ENCODE measurements around the gene ACP3. TPM values are rescaled to one million over a fixed set of nuclear protein-coding genes. Genes with fewer than 3 reads are reported as not detected.
A peak's percentile ranks its signal among the peaks of the same experiment; 100 is the strongest.

Gene ACP3
- total and polyA plus RNA-seq, 2 donors (not counting 1 experiment from before 2014, with no cell fraction given): 3.5 to 25.3 TPM

- DNase-seq (ENCODE audit: low read depth in 2 of 2): no peak
- Histone ChIP-seq H4K20me1 (ENCODE audit: control insufficient read depth, extremely low read depth, insufficient read depth, low read length) (no peaks in the 10 kb centered on the region), H3K79me2 (ENCODE audit: control insufficient read depth, insufficient read depth, low read length) (no peaks in the 10 kb centered on the region), H3K4me1 (ENCODE audit: control insufficient read depth, extremely low read depth, insufficient read depth, low read length) (peaks cover 2% of the 10 kb centered on the region), H3K36me3 (ENCODE audit: control insufficient read depth, insufficient read depth, low read length) (no peaks in the 10 kb centered on the region), H3K9me3 (ENCODE audit: control insufficient read depth, insufficient read depth, low read depth, low read length) (no peaks in the 10 kb centered on the region), H3K9ac (ENCODE audit: insufficient read depth, low read length) (no peak overlapping the region), H3K27me3 (ENCODE audit: control insufficient read depth, insufficient read depth, low read length) (no peaks in the 10 kb centered on the region), H3K4me3 (replicated peaks in 1 of 4; ENCODE audit: control extremely low read depth in 1 of 4, insufficient read depth in 1 of 4, low read depth in 3 of 4, low read length in 4 of 4) (no peak overlapping the region), H3K4me2 (ENCODE audit: extremely low read depth, insufficient read depth, low read length) (no peak overlapping the region), H3K27ac (ENCODE audit: insufficient read depth, low read length) (no peak overlapping the region), H2AFZ (ENCODE audit: low read length) (no peak overlapping the region)
- TF ChIP-seq CTCF (conservative IDR thresholded peaks at IDR 0.05 in 1 of 2, IDR thresholded peaks at IDR 0.05 in 1 of 2; ENCODE audit: low read depth in 1 of 2, low read length in 2 of 2) (no peak), EZH2 (IDR thresholded peaks at IDR 0.05; ENCODE audit: low read length, missing control alignments) (no peak)
These were observed 5.9 kb upstream of the ACP3 start for GRCh38 chr3:132311316-132311715.

GRCh38 chr3:132311841-132312240 lies 5.4 kb upstream of the ACP3 start:
- Histone ChIP-seq H3K4me3 (replicated peaks in 1 of 4; ENCODE audit: control extremely low read depth in 1 of 4, insufficient read depth in 1 of 4, low read depth in 3 of 4, low read length in 4 of 4) (no peak overlapping the region), H4K20me1 (ENCODE audit: control insufficient read depth, extremely low read depth, insufficient read depth, low read length) (no peaks in the 10 kb centered on the region), H3K4me1 (ENCODE audit: control insufficient read depth, extremely low read depth, insufficient read depth, low read length) (peaks cover 2% of the 10 kb centered on the region), H3K9ac (ENCODE audit: insufficient read depth, low read length) (no peak overlapping the region), H3K9me3 (ENCODE audit: control insufficient read depth, insufficient read depth, low read depth, low read length) (no peaks in the 10 kb centered on the region), H3K79me2 (ENCODE audit: control insufficient read depth, insufficient read depth, low read length) (no peaks in the 10 kb centered on the region), H3K27me3 (ENCODE audit: control insufficient read depth, insufficient read depth, low read length) (no peaks in the 10 kb centered on the region), H3K36me3 (ENCODE audit: control insufficient read depth, insufficient read depth, low read length) (no peaks in the 10 kb centered on the region), H2AFZ (ENCODE audit: low read length) (no peak overlapping the region), H3K4me2 (ENCODE audit: extremely low read depth, insufficient read depth, low read length) (no peak overlapping the region), H3K27ac (ENCODE audit: insufficient read depth, low read length) (no peak overlapping the region)
- peak; percentile 73 to 79 for DNase-seq (ENCODE audit: low read depth in 2 of 2)
- TF ChIP-seq EZH2 (IDR thresholded peaks at IDR 0.05; ENCODE audit: low read length, missing control alignments) (no peak), CTCF (conservative IDR thresholded peaks at IDR 0.05 in 1 of 2, IDR thresholded peaks at IDR 0.05 in 1 of 2; ENCODE audit: low read depth in 1 of 2, low read length in 2 of 2) (no peak)

GRCh38 chr3:132315851-132316250 lies 1.4 kb upstream of the ACP3 start:
- no peaks in the 10 kb centered on the region for H3K79me2 ChIP-seq (ENCODE audit: control insufficient read depth, insufficient read depth, low read length)

More at GRCh38 chr3:132315851-132316250, 1.4 kb upstream of the ACP3 start:
- no peak overlapping the region for H3K4me2 ChIP-seq (ENCODE audit: extremely low read depth, insufficient read depth, low read length)
- no peaks in the 10 kb centered on the region for H4K20me1 ChIP-seq (ENCODE audit: control insufficient read depth, extremely low read depth, insufficient read depth, low read length)
- no peaks in the 10 kb centered on the region for H3K9me3 ChIP-seq (ENCODE audit: control insufficient read depth, insufficient read depth, low read depth, low read length)
- no peak overlapping the region for H3K27ac ChIP-seq (ENCODE audit: insufficient read depth, low read length)
- peaks cover 6% of the 10 kb centered on the region for H3K4me1 ChIP-seq (ENCODE audit: control insufficient read depth, extremely low read depth, insufficient read depth, low read length)
- no peak overlapping the region for H2AFZ ChIP-seq (ENCODE audit: low read length)
- DNase-seq (ENCODE audit: low read depth in 2 of 2): peak; percentile 33 to 39
- no peaks in the 10 kb centered on the region for H3K36me3 ChIP-seq (ENCODE audit: control insufficient read depth, insufficient read depth, low read length)
- H3K4me3 ChIP-seq (replicated peaks in 1 of 4; ENCODE audit: control extremely low read depth in 1 of 4, insufficient read depth in 1 of 4, low read depth in 3 of 4, low read length in 4 of 4): no peak overlapping the region
- no peak overlapping the region for H3K9ac ChIP-seq (ENCODE audit: insufficient read depth, low read length)
- no peaks in the 10 kb centered on the region for H3K27me3 ChIP-seq (ENCODE audit: control insufficient read depth, insufficient read depth, low read length)
- no peak for TF ChIP-seq EZH2 (IDR thresholded peaks at IDR 0.05; ENCODE audit: low read length, missing control alignments)
- TF ChIP-seq CTCF (conservative IDR thresholded peaks at IDR 0.05 in 1 of 2, IDR thresholded peaks at IDR 0.05 in 1 of 2; ENCODE audit: low read depth in 1 of 2, low read length in 2 of 2): no peak

Data from fibroblast of lung (primary cell).